Brain microvascular endothelial cell (primary cell): ENCODE results near the gene EPHA3.

ENCODE experiments used
- DNase-seq: peaks from one replicate; pipeline ENCODE4 v3.0.0-alpha.2; 2020
- H3K27ac ChIP-seq: fragments of 250-450 bp; sonication (Bioruptor Pico); 2 replicates; pipeline ENCODE4 v1.5.1; 2020; ENCODE audit warnings: mild to moderate bottlenecking, moderate library complexity
- H3K27me3 ChIP-seq: fragments of 250-450 bp; sonication (Bioruptor Pico); replicated peaks from 2 replicates; pipeline ENCODE4 v1.5.1; 2020; ENCODE audit warnings: mild to moderate bottlenecking
- H3K36me3 ChIP-seq: fragments of 250-450 bp; sonication (Bioruptor Pico); replicated peaks from 2 replicates; pipeline ENCODE4 v1.5.1; 2020; ENCODE audit warnings: mild to moderate bottlenecking
- H3K4me3 ChIP-seq: 2 replicates; pipeline ENCODE4 v1.5.1; 2011; ENCODE audit warnings: low read depth, mild to moderate bottlenecking, control low read depth, low read length, moderate library complexity
- in situ Hi-C: cut with HindIII; loops from 2 replicates; pipeline ENCODE4 v1.10.0; 2017; ENCODE audit warnings: low sequenced_read_pairs, low pct_ligation_motif_present
- TF ChIP-seq, protein P1 (sequence below): IDR thresholded peaks from 2 replicates; pipeline ENCODE4 v1.5.1; 2011; ENCODE audit warnings: low read depth, mild to moderate bottlenecking, moderate library complexity, low read length, control low read depth, inconsistent platforms; ENCODE audit errors: missing control alignments

Gene EPHA3

DNA sequence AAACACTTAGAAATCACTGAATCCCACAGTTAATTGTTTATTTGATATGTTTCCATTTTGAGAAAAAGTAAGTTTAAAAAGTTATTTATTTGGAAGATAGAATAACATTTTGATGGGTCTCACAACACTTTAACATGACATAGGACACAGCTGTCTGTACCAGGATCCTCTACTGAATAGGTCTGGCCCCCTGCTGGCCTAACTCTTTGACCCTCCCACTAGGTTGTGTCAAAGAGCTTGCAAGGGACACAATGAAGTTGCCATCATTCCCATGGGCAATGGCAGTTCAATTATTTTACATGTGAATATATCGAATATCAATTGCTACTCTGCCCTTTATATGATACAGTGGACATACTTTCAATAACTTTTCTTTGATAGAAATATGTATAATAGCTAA lies 138.9 kb downstream of the EPHA3 start:
- Histone ChIP-seq H3K27me3 (no peaks in the 10 kb centered on the region), H3K36me3 (no peaks in the 10 kb centered on the region), H3K27ac (no peak overlapping the region), H3K4me3 (no peak overlapping the region)
- TF ChIP-seq, protein P1, sequence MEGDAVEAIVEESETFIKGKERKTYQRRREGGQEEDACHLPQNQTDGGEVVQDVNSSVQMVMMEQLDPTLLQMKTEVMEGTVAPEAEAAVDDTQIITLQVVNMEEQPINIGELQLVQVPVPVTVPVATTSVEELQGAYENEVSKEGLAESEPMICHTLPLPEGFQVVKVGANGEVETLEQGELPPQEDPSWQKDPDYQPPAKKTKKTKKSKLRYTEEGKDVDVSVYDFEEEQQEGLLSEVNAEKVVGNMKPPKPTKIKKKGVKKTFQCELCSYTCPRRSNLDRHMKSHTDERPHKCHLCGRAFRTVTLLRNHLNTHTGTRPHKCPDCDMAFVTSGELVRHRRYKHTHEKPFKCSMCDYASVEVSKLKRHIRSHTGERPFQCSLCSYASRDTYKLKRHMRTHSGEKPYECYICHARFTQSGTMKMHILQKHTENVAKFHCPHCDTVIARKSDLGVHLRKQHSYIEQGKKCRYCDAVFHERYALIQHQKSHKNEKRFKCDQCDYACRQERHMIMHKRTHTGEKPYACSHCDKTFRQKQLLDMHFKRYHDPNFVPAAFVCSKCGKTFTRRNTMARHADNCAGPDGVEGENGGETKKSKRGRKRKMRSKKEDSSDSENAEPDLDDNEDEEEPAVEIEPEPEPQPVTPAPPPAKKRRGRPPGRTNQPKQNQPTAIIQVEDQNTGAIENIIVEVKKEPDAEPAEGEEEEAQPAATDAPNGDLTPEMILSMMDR: peak; percentile 38
- DNase-seq: no peak
- in situ Hi-C loops: no loop called here

DNA sequence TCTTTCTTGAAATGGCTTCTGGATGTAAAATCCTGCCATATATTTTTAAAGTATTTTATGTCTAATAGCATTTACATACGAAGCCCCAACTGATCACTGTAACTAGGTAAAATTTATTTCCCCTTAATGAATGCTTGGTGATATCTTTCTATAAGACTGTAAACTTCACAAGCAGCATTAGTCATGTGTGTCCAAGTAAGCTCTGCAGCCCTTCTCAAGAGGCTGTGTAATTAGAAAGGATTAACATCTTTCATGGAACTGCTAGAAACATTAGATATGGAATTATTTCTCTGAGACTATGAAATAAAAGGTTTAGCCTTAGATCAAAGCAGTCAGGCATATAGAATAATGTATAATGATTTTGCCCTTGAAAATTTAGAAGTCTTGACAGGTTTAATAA lies 143.3 kb downstream of the EPHA3 start:
- Histone ChIP-seq H3K36me3 (no peaks in the 10 kb centered on the region), H3K27ac (no peak overlapping the region), H3K27me3 (no peaks in the 10 kb centered on the region), H3K4me3 (no peak overlapping the region)
- TF ChIP-seq, protein P1: no peak
- DNase-seq: no peak
- in situ Hi-C loops: no loop called here

DNA sequence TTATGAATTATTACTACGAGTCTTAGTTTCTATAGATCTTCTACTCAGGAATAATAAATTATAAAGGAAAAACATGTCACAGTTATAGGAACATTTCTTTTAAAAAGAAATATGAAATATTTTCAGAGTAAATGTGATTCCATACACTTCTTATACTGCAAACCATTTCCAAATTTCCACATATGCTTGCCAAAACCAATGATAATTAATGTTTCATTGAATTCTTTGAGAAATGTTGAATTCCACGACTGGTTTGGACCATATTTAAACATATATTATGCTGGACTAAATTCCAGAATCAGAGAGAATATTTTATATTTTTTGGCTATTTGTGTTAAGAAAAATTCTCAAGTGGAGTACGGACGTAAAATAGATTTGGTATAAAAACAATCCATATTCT lies 144.6 kb downstream of the EPHA3 start:
- in situ Hi-C loops: no loop called here
- no peak for DNase-seq
- H3K27ac ChIP-seq: no peak overlapping the region
- no peaks in the 10 kb centered on the region for H3K36me3 ChIP-seq
- no peak overlapping the region for H3K4me3 ChIP-seq
- TF ChIP-seq, protein P1: no peak
- H3K27me3 ChIP-seq: no peaks in the 10 kb centered on the region

DNA sequence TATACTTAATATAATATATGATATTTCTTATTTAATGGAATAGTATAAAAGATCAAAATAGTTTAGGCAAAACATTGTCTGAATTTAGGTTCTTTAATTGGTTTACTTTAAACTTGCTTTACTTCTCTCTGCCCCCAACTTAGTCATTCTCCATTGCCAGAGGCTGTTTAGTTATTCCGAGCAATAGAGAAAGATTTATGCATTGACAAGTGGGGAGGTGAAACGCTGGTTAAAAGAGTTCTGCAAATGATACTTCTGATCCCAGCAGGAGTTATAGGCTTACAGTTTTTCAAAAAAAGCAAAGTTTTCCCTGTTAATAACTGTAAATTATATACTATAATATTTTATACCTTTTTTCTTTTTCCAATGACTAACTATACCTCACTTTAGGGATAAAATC lies 145.4 kb downstream of the EPHA3 start:
- TF ChIP-seq, protein P1: no peak
- no peak for DNase-seq
- no peaks in the 10 kb centered on the region for H3K27me3 ChIP-seq
- H3K4me3 ChIP-seq: no peak overlapping the region
- in situ Hi-C loops: no loop called here
- no peaks in the 10 kb centered on the region for H3K36me3 ChIP-seq
- H3K27ac ChIP-seq: no peak overlapping the region

DNA sequence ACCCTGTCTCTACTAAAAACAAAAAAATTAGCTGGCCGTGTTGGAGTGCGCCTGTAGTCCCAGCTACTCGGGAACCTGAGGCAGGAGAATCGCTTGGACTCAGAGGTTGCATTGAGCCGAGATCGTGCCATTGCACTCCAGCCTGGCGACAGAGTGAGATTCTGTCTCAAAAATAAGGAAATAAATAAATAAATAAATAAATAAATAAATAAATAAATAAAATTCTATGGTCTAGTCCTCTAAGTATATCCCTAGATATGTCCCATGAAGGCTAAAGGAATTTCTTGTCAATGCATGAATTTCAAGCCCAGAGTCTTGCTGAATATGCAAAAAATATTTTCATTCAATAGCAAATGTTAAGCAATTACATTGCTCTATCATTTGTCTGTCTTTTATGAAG lies 149.0 kb downstream of the EPHA3 start:
- Histone ChIP-seq H3K4me3 (no peak overlapping the region), H3K27ac (no peak overlapping the region), H3K27me3 (no peaks in the 10 kb centered on the region), H3K36me3 (no peaks in the 10 kb centered on the region)
- DNase-seq: no peak
- in situ Hi-C loops: no loop called here
- TF ChIP-seq, protein P1: no peak

DNA sequence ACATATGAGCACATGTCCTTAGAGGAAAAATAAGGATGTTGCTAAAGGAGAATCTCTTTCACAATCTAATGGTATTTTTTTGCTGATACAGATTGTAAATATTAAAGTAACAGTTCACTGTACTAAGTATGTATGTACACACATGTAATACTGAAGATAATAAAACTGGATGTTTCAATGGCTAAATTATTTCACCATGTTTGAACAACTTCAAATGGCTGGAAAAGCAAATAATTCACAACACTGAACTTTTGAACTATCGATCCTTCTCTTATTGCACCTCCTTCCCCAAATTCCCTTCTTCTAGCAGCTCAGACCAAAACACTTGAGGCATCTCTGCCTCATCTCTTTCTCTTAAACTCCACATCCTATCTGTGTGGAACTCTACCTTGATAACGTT lies 149.5 kb downstream of the EPHA3 start:
- Histone ChIP-seq H3K4me3 (no peak overlapping the region), H3K27ac (no peak overlapping the region), H3K27me3 (no peaks in the 10 kb centered on the region), H3K36me3 (no peaks in the 10 kb centered on the region)
- in situ Hi-C loops: no loop called here
- DNase-seq: no peak
- TF ChIP-seq, protein P1: no peak
